Thymus (tissue), 11 donors: ENCODE data around the gene AFF1. TPM values are rescaled to one million over a fixed set of nuclear protein-coding genes. Genes with fewer than 3 reads are reported as not detected.
A peak's percentile ranks its signal among the peaks of the same experiment; 100 is the strongest.
"Not testable (repeated sequence)": the region's sequence is repeated elsewhere in the genome, so short reads cannot be mapped to it uniquely, and the experiment has no call there.

Experiments
- DNase-seq, 9 donors: peaks; one replicate each; pipeline ENCODE4 v3.0.0-alpha.2; 2013; ENCODE audit warnings: low spot score in 9 of 9, low read depth in 6 of 9, missing footprints in 1 of 9
- H3K27ac ChIP-seq, 2 donors: one replicate each; pipeline ENCODE4 v1.5.1; 2013; ENCODE audit warnings: control low read depth in 1 of 2, low read depth in 1 of 2, low read length in 1 of 2, mild to moderate bottlenecking in 1 of 2, moderate library complexity in 1 of 2
- H3K27me3 ChIP-seq, 2 donors: one replicate each; pipeline ENCODE4 v1.5.1; 2013; ENCODE audit warnings: low read length in 1 of 2; ENCODE audit not compliant: control insufficient read depth in 2 of 2, insufficient read depth in 1 of 2
- H3K36me3 ChIP-seq, 2 donors: one replicate each; pipeline ENCODE4 v1.5.1; 2013; ENCODE audit warnings: low read length in 1 of 2, mild to moderate bottlenecking in 1 of 2, moderate library complexity in 1 of 2; ENCODE audit not compliant: control insufficient read depth in 2 of 2, insufficient read depth in 2 of 2
- H3K4me1 ChIP-seq, 2 donors: one replicate each; pipeline ENCODE4 v1.5.1; 2013; ENCODE audit warnings: low read length in 2 of 2; ENCODE audit not compliant: control insufficient read depth in 2 of 2, insufficient read depth in 2 of 2
- H3K4me3 ChIP-seq, 2 donors: one replicate each; pipeline ENCODE4 v1.5.1; 2013; ENCODE audit warnings: low read length in 2 of 2, control low read depth in 1 of 2, mild to moderate bottlenecking in 1 of 2
- H3K9me3 ChIP-seq, 2 donors: one replicate each; pipeline ENCODE4 v1.5.1; 2013; ENCODE audit warnings: low read length in 1 of 2, mild to moderate bottlenecking in 1 of 2; ENCODE audit not compliant: control insufficient read depth in 2 of 2, insufficient read depth in 1 of 2
- WGBS: extraction: QIAGEN DNeasy Blood & Tissue Kit; methylation state at CpG from one replicate; pipeline ENCODE4 v1.1.7; 2013; 5-methylcytosine and 5-hydroxymethylcytosine counted together
- polyA plus RNA-seq: library from polyadenylated mRNA; stranded (reverse); fragments of 200-250 nt; gene quantifications from one replicate; pipeline ENCODE4 v1.2.3, GENCODE V29; 2013
- total RNA-seq: library from RNA; stranded (reverse); fragments of 120-200 nt; gene quantifications from one replicate; pipeline ENCODE4 v1.2.4, GENCODE V29; 2013
- donor health status: healthy.

AFF1 gene
- total and polyA plus RNA-seq, 2 donors = 12.3 to 13.3 TPM

- H3K4me1 ChIP-seq = peaks cover 10 to 23% of the 10 kb centered on the region in 2 donors
- not testable (repeated sequence) for H3K9me3 ChIP-seq, H3K27me3 ChIP-seq, H3K36me3 ChIP-seq, H3K27ac ChIP-seq, DNase-seq, H3K4me3 ChIP-seq
- WGBS = 96% methylated on average over 3 of the region's 6 CpGs
Measured at GRCh38 chr4:86996510-86996909, 61.7 kb downstream of the AFF1 start.

- no peak overlapping the region for H3K4me3 ChIP-seq
- peaks cover 10 to 20% of the 10 kb centered on the region in 2 donors for H3K4me1 ChIP-seq
- WGBS = 85% methylated on average over 1 of the region's 1 CpG
- H3K27me3 ChIP-seq = no peaks in the 10 kb centered on the region
- no peak for DNase-seq
- no peaks in the 10 kb centered on the region for H3K36me3 ChIP-seq
- no peaks in the 10 kb centered on the region for H3K9me3 ChIP-seq
- H3K27ac ChIP-seq = no peak overlapping the region
Measured at GRCh38 chr4:86999136-86999643, 64.4 kb downstream of the AFF1 start.

GRCh38 chr4:87002682-87003043, 67.9 kb downstream of the AFF1 start:
- Histone ChIP-seq H3K27me3 (no peaks in the 10 kb centered on the region), H3K4me1 (peaks cover 13 to 25% of the 10 kb centered on the region in 2 donors)

GRCh38 chr4:87003266-87003665, 68.5 kb downstream of the AFF1 start:
- WGBS = over 99% methylated on average over 2 of the region's 2 CpGs
- Histone ChIP-seq H3K27ac (no peak overlapping the region), H3K9me3 (no peaks in the 10 kb centered on the region), H3K4me1 (peaks cover 13 to 25% of the 10 kb centered on the region in 2 donors), H3K4me3 (no peak overlapping the region), H3K36me3 (no peaks in the 10 kb centered on the region), H3K27me3 (no peaks in the 10 kb centered on the region)
- no peak for DNase-seq

More at GRCh38 chr4:87002682-87003043, 67.9 kb downstream of the AFF1 start:
- Histone ChIP-seq H3K36me3 (no peaks in the 10 kb centered on the region), H3K4me3 (no peak overlapping the region), H3K9me3 (no peaks in the 10 kb centered on the region), H3K27ac (no peak overlapping the region)
- 98% methylated on average over 6 of the region's 6 CpGs for WGBS
- no peak for DNase-seq

GRCh38 chr4:87005369-87005689, 70.5 kb downstream of the AFF1 start:
- peak overlapping the region; percentile 95 to 97 for H3K27ac ChIP-seq
- 92% methylated on average over 1 of the region's 1 CpG for WGBS
- H3K4me1 ChIP-seq = peaks cover 17 to 26% of the 10 kb centered on the region in 2 donors

GRCh38 chr4:87005690-87006425, 71.0 kb downstream of the AFF1 start:
- peak overlapping the region; percentile 84 to 86 for H3K4me3 ChIP-seq
- H3K9me3 ChIP-seq = no peaks in the 10 kb centered on the region
- H3K4me1 ChIP-seq = peaks cover 19 to 26% of the 10 kb centered on the region in 2 donors
- no peaks in the 10 kb centered on the region for H3K36me3 ChIP-seq
- no peaks in the 10 kb centered on the region for H3K27me3 ChIP-seq
- DNase-seq = peak in 4 of 9 donors; percentile 21 to 68 (median 48)
- 5% methylated on average over 16 of the region's 16 CpGs for WGBS
- peak overlapping the region; percentile 95 to 97 for H3K27ac ChIP-seq

More at GRCh38 chr4:87005369-87005689, 70.5 kb downstream of the AFF1 start:
- Histone ChIP-seq H3K9me3 (no peaks in the 10 kb centered on the region), H3K4me3 (peak overlapping the region in 1 of 2 donors; percentile 84), H3K27me3 (no peaks in the 10 kb centered on the region), H3K36me3 (no peaks in the 10 kb centered on the region)
- DNase-seq = no peak

GRCh38 chr4:87006426-87006675, 71.5 kb downstream of the AFF1 start:
- Histone ChIP-seq H3K27me3 (no peaks in the 10 kb centered on the region), H3K36me3 (no peaks in the 10 kb centered on the region), H3K4me1 (peaks cover 23 to 26% of the 10 kb centered on the region in 2 donors), H3K4me3 (peak overlapping the region; percentile 84 to 86), H3K9me3 (no peaks in the 10 kb centered on the region), H3K27ac (peak overlapping the region; percentile 95 to 97)
- DNase-seq = peak in 3 of 9 donors; percentile 71 to 94 (median 83)
- WGBS = under 1% methylated on average over 9 of the region's 9 CpGs

GRCh38 chr4:87006676-87007527, 72.1 kb downstream of the AFF1 start:
- Histone ChIP-seq H3K27ac (peak overlapping the region; percentile 95 to 97), H3K27me3 (no peaks in the 10 kb centered on the region), H3K36me3 (no peaks in the 10 kb centered on the region), H3K4me3 (peak overlapping the region; percentile 84 to 86), H3K9me3 (no peaks in the 10 kb centered on the region), H3K4me1 (peaks cover 26% of the 10 kb centered on the region in 2 donors)
- WGBS = under 1% methylated on average over 82 of the region's 82 CpGs
- DNase-seq = peak; percentile 74 to 94 (median 84)
